ENCODE data around the gene SMPDL3B. TPM values are rescaled to one million over a fixed set of nuclear protein-coding genes. Genes with fewer than 3 reads are reported as not detected.

Gene SMPDL3B
- polyA plus RNA-seq, 3 donors = 0.13 to 0.21 TPM; not detected in 1

DNA sequence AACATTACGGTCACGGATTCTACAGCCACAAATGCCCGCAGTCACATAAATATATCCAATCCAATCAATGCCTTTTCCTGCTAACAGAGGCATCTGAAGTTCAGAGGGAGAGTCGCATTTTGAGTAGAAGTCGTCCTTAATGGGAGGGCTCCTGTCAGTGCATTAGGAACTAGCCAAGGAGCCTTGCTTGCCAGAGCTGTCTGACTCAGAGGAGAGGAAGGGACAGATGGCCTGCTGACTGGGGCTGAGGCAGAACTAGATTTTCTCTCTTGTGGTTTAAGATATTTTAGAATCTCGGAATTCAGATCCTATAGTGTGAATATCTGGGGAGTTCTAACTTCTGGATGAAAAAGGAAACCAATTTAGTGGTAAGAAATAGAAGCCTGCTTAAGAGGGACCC, 35.6 kb downstream of the SMPDL3B start:
- peak overlapping the region in 1 of 7 donors; percentile 80 for H3K27ac Mint-ChIP-seq
- peaks cover 73 to 78% of the 10 kb centered on the region in 2 donors for H3K36me3 Mint-ChIP-seq
- TF ChIP-seq, protein P1, sequence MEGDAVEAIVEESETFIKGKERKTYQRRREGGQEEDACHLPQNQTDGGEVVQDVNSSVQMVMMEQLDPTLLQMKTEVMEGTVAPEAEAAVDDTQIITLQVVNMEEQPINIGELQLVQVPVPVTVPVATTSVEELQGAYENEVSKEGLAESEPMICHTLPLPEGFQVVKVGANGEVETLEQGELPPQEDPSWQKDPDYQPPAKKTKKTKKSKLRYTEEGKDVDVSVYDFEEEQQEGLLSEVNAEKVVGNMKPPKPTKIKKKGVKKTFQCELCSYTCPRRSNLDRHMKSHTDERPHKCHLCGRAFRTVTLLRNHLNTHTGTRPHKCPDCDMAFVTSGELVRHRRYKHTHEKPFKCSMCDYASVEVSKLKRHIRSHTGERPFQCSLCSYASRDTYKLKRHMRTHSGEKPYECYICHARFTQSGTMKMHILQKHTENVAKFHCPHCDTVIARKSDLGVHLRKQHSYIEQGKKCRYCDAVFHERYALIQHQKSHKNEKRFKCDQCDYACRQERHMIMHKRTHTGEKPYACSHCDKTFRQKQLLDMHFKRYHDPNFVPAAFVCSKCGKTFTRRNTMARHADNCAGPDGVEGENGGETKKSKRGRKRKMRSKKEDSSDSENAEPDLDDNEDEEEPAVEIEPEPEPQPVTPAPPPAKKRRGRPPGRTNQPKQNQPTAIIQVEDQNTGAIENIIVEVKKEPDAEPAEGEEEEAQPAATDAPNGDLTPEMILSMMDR (IDR thresholded peaks at IDR 0.05) = no peak
- H3K36me3 ChIP-seq (replicated peaks in 1 of 2; ENCODE audit: control insufficient read depth in 1 of 2, insufficient read depth in 2 of 2, low read length in 2 of 2) = peaks cover 61 to 86% of the 10 kb centered on the region in 2 donors
- H3K27me3 ChIP-seq (ENCODE audit: control insufficient read depth in 2 of 2, insufficient read depth in 2 of 2, low read length in 2 of 2) = no peaks in the 10 kb centered on the region
- H2AFZ ChIP-seq (ENCODE audit: insufficient read depth, low read depth, low read length, poor library complexity, severe bottlenecking) = no peak overlapping the region
- WGBS (ENCODE audit: insufficient coverage) = 96% methylated on average over 3 of the region's 6 CpGs
- no peak overlapping the region for H3K4me2 ChIP-seq (replicated peaks; ENCODE audit: extremely low read depth, low read length, poor library complexity, severe bottlenecking)
- no peaks in the 10 kb centered on the region for H3K9me3 ChIP-seq (replicated peaks in 1 of 2; ENCODE audit: control insufficient read depth in 1 of 2, insufficient read depth in 1 of 2, low read length in 2 of 2)
- no peak for DNase-seq
- H3K9ac ChIP-seq (ENCODE audit: insufficient read depth, low read length, poor library complexity, severe bottlenecking) = no peak overlapping the region
- H3K9me3 Mint-ChIP-seq = no peaks in the 10 kb centered on the region
- H3K4me1 Mint-ChIP-seq = peaks cover 13% of the 10 kb centered on the region
- H3K27me3 Mint-ChIP-seq (ENCODE audit: low read depth in 3 of 3) = no peaks in the 10 kb centered on the region
- H3K4me3 ChIP-seq (replicated peaks in 1 of 3; ENCODE audit: low read depth in 2 of 3, low read length in 3 of 3) = no peak overlapping the region
- no peaks in the 10 kb centered on the region for H3K79me2 ChIP-seq (ENCODE audit: insufficient read depth, low read length)
- no peak overlapping the region for H3K27ac ChIP-seq (ENCODE audit: low read depth in 1 of 2, low read length in 2 of 2)
- intact Hi-C loops (cut with micrococcal nuclease) = no loop called here
- H3K4me1 ChIP-seq (ENCODE audit: control insufficient read depth in 1 of 2, insufficient read depth in 2 of 2, low read length in 2 of 2) = peaks cover 2 to 6% of the 10 kb centered on the region in 2 donors
- no peak overlapping the region for H3K4me3 Mint-ChIP-seq
- H4K20me1 ChIP-seq (ENCODE audit: insufficient read depth, low read length) = peaks cover 4% of the 10 kb centered on the region

DNA sequence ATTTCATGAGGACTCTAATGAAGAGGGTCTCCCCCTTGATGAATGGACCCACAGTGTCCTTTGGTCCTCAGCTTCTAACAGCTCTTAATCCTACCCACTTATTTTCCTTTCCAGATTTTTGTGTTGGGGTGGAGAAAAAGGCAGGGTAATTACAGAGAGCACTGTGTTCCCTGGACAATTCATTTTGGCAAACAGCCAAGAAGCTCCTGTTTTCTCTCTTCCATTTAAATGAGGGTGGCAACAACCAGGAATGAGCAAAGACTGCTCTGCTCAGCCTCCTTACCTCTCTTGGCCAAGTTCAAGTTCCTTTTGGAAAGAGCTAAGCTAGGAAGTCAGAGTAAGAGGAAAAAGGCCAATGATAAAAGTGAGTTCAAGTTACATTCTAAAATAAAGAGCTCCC, 36.9 kb downstream of the SMPDL3B start:
- H3K27ac Mint-ChIP-seq = no peak overlapping the region

More for the DNA sequence above, 36.9 kb downstream of the SMPDL3B start:
- Mint-ChIP-seq H3K4me1 (peaks cover 13% of the 10 kb centered on the region), H3K4me3 (no peak overlapping the region), H3K36me3 (peaks cover 68 to 79% of the 10 kb centered on the region in 2 donors), H3K27me3 (ENCODE audit: low read depth in 3 of 3) (no peaks in the 10 kb centered on the region), H3K9me3 (no peaks in the 10 kb centered on the region)
- H3K4me1 ChIP-seq (ENCODE audit: control insufficient read depth in 1 of 2, insufficient read depth in 2 of 2, low read length in 2 of 2) = peaks cover 2 to 6% of the 10 kb centered on the region in 2 donors
- intact Hi-C loops (cut with micrococcal nuclease) = no loop called here
- no peaks in the 10 kb centered on the region for H3K9me3 ChIP-seq (replicated peaks in 1 of 2; ENCODE audit: control insufficient read depth in 1 of 2, insufficient read depth in 1 of 2, low read length in 2 of 2)
- no peak overlapping the region for H3K4me3 ChIP-seq (replicated peaks in 1 of 3; ENCODE audit: low read depth in 2 of 3, low read length in 3 of 3)
- no peaks in the 10 kb centered on the region for H3K79me2 ChIP-seq (ENCODE audit: insufficient read depth, low read length)
- H3K9ac ChIP-seq (ENCODE audit: insufficient read depth, low read length, poor library complexity, severe bottlenecking) = no peak overlapping the region
- no peak overlapping the region for H3K4me2 ChIP-seq (replicated peaks; ENCODE audit: extremely low read depth, low read length, poor library complexity, severe bottlenecking)
- no peak for DNase-seq
- H2AFZ ChIP-seq (ENCODE audit: insufficient read depth, low read depth, low read length, poor library complexity, severe bottlenecking) = no peak overlapping the region
- TF ChIP-seq, protein P1 (IDR thresholded peaks at IDR 0.05) = no peak
- H3K27ac ChIP-seq (ENCODE audit: low read depth in 1 of 2, low read length in 2 of 2) = no peak overlapping the region
- no peaks in the 10 kb centered on the region for H3K27me3 ChIP-seq (ENCODE audit: control insufficient read depth in 2 of 2, insufficient read depth in 2 of 2, low read length in 2 of 2)
- H3K36me3 ChIP-seq (replicated peaks in 1 of 2; ENCODE audit: control insufficient read depth in 1 of 2, insufficient read depth in 2 of 2, low read length in 2 of 2) = peaks cover 53 to 83% of the 10 kb centered on the region in 2 donors
- no peaks in the 10 kb centered on the region for H4K20me1 ChIP-seq (ENCODE audit: insufficient read depth, low read length)
